Activated naive CD4-positive, alpha-beta T cell treated with Interleukin-2 at 50 U/mL for 16 hours (primary cell): Measurements from ENCODE around the gene RBL2.
"Not testable (repeated sequence)": the region's sequence is repeated elsewhere in the genome, so short reads cannot be mapped to it uniquely, and the experiment has no call there.

Experiments
- DNase-seq: peaks from one replicate; pipeline ENCODE4 v3.0.0-alpha.2; 2020

The RBL2 gene, protein sequence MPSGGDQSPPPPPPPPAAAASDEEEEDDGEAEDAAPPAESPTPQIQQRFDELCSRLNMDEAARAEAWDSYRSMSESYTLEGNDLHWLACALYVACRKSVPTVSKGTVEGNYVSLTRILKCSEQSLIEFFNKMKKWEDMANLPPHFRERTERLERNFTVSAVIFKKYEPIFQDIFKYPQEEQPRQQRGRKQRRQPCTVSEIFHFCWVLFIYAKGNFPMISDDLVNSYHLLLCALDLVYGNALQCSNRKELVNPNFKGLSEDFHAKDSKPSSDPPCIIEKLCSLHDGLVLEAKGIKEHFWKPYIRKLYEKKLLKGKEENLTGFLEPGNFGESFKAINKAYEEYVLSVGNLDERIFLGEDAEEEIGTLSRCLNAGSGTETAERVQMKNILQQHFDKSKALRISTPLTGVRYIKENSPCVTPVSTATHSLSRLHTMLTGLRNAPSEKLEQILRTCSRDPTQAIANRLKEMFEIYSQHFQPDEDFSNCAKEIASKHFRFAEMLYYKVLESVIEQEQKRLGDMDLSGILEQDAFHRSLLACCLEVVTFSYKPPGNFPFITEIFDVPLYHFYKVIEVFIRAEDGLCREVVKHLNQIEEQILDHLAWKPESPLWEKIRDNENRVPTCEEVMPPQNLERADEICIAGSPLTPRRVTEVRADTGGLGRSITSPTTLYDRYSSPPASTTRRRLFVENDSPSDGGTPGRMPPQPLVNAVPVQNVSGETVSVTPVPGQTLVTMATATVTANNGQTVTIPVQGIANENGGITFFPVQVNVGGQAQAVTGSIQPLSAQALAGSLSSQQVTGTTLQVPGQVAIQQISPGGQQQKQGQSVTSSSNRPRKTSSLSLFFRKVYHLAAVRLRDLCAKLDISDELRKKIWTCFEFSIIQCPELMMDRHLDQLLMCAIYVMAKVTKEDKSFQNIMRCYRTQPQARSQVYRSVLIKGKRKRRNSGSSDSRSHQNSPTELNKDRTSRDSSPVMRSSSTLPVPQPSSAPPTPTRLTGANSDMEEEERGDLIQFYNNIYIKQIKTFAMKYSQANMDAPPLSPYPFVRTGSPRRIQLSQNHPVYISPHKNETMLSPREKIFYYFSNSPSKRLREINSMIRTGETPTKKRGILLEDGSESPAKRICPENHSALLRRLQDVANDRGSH

DNA sequence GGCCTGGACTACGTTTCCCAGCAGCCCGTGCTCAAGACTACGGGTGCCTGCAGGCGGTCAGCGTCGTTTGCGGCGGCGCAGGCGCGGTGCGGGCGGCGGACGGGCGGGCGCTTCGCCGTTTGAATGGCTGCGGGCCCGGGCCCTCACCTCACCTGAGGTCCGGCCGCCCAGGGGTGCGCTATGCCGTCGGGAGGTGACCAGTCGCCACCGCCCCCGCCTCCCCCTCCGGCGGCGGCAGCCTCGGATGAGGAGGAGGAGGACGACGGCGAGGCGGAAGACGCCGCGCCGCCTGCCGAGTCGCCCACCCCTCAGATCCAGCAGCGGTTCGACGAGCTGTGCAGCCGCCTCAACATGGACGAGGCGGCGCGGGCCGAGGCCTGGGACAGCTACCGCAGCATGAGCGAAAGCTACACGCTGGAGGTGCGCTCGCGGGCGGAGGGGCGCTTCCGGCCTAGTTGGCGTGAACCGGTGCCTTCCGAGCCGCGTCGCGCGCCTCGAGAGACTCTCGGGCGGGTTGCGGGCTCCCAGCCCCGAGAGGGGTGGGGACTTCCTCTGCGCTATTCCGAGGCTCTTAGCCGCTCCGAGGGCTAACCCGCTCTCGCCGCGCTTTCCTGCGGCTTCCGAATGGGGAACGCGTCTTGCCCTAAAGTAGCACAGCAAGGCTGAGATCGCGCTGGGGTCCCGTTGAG is at the start of gene RBL2:
RBL2 (plus strand) TSS at position 95 of the 689 bp plus-strand sequence; CDS start at position 181, 86 bp downstream.
- peak; percentile 86 for DNase-seq

DNA sequence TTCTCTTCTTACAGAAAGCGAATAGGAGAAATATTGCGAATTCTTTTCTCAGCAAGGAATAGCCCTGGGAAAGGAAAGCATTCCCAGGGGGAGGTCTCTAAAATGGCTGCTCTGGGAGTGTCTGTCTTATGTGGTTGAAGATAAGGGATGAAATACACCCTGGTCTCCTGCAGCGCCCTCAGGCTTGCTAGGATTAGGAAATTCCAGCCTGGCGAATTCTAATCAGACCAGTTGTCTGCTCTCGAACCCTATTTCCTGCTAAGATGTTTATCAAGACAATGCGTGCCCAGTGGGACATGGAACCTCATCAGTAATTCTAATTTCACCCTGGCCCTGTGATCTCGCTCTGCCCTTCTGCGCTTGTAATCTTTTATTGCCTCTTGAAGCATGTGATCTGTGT is 49.7 kb upstream of the RBL2 start:
- DNase-seq, result not testable (repeated sequence)

DNA sequence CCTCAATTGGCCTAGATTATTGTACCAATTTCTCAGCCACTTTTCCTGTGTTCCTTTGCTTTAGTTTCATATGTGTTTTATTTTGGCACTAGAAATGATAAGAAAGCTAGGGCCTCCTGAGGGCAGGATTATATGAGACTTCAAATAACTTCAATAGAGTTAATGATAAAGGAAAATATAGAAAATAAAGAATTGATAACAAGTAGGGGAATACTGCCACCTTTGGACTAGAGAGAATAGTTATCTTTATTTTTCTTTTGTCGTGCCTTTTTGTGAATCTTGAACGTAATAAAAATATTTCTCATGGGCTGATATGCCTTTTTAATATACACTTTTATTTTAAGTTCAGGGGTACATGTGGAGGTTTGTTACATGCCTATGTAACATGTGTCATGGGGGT is 29.3 kb upstream of the RBL2 start:
- no peak for DNase-seq

DNA sequence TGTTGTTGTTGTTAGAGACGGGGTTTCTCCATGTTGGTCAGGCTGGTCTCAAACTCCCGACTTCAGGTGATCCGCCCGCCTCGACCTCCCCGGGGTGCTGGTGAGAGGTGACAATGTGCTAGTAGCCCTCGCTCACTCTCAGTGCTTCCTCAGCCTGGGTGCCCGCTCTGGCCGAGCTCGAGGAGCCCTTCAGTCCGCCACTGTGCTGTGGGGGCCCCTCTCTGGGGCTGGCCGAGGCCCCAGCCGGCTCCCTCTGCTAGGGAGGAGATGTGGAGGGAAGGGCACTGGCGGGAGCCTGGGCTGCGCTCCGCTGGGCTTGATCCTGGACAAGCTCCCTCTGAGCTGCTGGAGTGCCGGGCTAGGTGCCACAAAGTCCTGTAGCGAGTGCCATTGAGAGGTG is 21.7 kb upstream of the RBL2 start:
- no peak for DNase-seq

DNA sequence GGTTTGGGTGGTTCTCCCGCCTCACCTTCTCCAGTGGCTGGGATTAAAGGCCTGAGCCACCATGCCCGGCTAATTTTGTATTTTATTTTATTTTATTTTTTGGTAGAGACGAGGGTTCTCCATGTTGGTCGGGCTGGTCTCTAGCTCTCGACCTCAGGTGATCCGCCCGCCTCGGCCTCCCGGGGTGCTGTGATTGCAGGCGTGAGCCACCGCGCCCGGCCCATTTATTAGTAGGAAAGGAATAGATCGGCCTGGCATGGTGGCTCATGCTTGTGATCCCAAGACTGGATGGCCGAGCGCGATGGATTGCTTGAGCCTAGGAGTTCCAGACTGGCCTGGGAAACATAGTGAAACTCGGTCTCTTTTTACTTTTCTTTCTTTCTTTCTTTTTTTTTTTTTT is 20.4 kb upstream of the RBL2 start:
- no peak for DNase-seq

DNA sequence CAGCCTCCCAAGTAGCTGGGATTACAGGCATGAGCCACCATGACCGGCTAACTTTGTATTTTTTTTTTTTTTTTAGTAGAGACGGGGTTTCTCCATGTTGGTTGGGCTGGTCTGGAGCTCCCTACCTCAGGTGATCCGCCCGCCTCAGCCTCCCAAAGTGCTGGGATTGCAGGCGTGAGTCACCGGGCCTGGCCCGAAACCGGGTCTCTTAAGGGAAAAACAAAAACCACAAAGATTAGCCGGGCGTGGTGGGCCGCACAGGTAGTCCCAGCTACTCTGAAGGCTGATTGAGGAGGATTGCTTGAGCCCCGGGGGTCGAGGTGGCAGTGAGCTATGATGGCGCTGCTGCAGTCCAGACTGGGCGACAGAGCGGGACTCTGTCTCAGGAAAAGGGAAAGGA is 19.9 kb upstream of the RBL2 start:
- no peak for DNase-seq

DNA sequence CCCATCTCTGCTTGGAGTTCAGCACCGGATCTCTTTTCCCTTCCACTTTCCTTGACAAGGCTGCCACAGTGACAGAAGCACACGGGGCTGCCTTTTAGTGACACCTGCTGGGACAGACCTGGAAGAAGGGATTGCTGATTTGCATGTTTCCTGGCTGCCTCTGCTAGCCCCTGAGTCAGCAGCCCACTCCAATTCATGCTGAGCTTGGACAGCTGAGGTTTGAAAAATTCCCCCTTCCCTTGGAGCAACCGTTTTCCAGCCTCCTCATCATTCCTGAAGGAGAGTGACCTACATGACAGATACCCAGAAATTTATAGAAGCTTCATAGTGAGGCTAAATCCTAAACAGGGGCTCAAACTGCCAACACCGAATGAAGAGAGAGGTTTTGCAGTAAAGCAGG is 18.8 kb upstream of the RBL2 start:
- DNase-seq, result no peak

DNA sequence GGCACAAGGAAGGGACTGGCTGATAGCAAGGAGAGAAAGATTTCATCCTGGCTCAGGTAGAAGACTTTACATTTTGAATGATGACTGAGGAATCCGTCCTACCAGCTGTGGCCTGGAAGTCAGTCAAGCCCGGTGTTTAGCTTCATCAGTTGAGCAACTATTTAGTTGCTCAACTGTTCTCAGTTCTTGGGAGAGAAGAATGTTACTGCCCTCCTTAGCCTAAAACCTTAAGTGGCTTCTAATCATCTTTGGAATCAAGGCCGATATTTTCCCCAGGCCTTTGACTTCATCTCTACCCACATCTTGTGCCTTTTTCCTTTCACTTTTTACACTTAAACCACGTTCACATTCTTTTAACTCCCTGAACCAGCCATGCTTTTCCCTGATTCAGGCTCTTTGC is 17.3 kb upstream of the RBL2 start:
- no peak for DNase-seq

DNA sequence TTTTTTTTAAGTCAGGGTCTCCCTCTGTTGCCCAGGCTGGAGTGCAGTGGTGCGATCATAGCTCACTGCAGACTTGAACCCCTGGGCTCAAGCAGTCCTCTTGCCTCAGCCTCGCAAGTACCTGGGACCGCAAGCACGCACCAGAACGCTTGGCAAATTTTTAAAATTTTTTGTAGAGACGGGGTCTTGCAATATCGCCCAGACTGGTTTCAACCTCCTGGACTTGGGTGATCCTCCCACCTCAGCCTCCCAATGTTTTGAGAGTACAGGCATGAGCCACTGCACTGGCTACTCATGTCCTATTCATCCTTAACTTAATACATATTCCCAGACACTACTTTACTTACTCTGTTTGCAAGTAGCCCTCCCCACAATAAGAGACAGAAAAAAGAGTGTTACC is 16.3 kb upstream of the RBL2 start:
- no peak for DNase-seq

DNA sequence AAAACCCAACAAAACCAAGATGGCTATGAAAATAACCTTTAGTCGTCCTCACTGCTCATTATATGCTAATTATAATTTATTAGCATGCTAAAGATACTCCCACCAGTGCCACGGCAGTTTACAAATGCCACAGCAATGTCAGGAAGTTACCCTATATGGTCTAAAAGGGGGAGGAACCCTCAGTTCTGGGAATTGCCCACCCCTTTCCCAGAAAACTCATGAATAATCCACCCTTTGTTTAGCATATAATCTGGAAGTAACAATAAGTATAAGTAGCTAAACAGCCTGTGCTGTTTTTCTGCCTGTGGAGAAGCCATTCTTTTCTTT is 14.9 kb upstream of the RBL2 start:
- DNase-seq, result not testable (repeated sequence)

DNA sequence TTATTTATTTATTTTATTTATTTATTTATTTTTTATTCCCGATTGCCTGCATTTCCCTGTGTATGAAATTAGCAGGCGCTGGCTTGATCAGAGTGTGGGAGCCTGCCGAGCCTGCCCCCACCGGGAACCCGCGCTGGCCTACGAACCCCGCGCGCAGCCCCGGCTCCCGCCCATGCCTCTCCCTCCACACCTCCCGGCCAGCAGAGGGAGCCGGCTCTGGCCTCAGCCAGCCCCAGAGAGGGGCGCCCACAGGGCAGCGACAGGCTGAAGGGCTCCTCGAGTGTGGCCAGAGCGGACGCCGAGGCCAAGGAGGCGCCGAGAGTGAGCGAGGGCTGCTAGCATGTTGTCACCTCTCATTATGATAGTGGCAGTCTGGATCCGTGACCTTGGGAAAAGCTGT is 13.0 kb upstream of the RBL2 start:
- no peak for DNase-seq

DNA sequence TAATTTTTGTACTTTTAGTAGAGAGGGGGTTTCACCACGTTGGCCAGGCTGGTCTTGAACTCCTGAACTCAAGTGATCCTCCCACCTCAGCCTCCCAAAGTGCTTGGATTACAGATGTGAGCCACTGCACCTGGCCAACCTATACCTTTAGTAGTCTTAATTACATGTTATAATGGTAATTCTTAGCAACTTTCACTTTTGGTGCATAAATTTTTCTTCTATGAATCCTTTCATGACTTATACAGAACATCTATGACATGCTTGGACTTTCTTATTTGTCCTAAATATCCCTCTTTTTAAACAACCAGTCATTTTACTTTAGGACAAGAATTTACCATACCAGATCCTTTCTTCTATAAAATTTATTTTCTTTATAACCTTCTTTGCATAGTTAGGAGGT is 10.3 kb upstream of the RBL2 start:
- DNase-seq, result not testable (repeated sequence)

DNA sequence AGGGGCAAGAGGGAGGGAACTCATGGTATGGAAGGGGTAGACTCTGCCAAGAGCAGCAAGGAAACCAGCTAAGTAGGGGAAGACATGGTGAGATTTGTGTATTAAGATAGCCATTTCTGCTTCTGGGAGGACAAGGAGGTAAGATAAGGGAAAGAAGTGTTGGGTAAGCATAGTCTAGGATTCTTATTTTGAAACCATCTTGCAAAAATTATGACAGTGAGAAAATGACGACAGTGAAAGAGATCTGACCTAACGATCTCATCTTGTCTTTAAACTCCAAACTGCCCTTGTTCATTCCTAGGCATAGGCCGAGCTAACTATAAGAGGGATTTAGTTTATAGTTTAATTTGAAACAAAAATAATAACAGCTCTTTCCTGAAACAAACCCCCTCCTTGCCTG is 5.6 kb upstream of the RBL2 start:
- no peak for DNase-seq

DNA sequence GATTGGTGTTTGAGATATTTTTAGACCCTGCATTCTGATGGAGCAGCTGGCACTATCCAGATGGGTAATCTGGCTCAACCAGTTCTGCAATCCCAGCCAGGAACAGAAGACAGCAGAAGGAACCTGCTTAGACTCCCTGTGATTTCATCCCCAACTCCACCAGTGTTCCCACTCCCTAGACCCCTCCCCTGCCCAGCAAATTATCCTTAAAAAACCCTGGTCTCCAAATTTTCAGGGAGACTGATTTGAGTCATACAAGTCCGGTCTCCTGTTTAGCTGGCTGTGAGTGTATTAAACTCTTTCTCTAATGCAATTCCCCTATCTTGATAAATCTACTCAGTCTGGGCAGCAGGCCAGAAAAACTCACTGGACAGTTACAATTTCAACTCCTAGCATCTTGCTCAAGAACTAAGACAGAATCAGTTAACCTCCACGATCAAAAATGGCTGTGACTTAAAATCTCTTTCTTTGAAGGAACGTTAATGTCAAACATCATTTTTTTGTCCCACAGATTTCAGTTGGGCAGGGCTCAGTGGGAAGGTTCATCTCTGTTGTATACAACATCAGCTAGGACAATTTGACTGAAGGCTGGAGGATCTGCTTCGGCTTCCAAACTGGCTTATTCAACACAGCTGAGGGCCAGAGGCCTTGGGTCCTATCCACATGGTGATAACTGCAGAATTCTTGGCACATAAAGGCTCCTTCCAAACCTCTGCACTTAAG is 4.9 kb upstream of the RBL2 start:
- DNase-seq, result no peak

DNA sequence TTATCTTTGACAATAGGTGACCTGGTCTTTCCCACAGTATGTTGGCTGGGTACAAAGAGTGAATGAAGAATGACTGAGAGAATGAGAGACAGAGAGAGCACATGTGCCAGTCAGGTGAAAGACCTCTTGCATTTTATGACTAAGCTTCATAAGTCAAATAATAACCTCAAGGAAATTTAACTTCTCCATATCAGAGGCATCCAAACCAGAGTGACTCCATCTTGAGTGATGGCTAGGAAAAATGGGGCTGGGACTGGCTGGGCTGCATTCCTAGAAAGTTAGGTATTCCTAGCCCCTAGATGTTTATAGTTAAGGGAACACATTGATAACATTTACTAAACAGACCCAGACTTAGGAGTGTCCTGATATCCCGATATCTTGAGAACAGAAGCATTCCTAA is 3.9 kb upstream of the RBL2 start:
- no peak for DNase-seq

DNA sequence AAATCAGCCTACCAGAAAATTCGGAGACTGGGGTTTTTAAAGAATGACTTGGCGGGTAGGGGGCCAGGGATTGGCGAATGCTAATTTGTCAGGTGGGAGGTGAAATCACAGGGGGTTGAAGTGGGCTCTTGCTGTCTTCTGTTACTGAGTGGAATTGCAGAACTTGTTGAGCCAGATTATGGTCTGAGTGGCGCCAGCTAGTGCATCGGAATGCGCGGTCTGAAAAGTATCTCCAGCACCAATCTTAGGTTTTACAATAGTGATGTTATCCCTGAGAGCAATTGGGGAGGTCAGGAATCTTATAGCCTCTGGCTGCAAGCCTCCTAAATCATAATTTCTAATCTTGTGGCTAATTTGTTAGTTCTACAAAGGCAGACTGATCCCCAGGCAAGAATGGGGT is 762 bp upstream of the RBL2 start:
- DNase-seq, result no peak

DNA sequence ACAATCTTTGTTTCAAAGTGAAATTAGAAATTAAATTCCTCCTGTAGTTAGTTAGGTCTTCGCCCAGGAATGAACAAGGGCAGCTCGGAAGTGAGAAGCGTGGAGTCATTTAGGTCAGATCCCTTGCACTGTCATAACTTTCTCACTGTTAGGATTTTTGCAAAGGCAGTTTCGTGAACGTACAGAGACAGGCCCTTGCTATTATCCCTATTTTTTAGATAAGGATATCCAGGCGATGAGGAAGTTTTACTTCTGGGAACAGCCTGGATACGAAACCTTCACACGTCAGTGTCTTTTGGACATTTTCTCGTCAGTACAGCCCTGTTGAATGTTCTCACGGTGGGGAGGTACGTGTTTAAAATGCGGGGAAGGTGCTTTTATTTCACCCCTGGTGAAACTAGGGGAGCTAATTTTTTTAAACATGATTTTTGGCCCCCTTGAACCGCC is 318 bp upstream of the RBL2 start:
- DNase-seq, result no peak

DNA sequence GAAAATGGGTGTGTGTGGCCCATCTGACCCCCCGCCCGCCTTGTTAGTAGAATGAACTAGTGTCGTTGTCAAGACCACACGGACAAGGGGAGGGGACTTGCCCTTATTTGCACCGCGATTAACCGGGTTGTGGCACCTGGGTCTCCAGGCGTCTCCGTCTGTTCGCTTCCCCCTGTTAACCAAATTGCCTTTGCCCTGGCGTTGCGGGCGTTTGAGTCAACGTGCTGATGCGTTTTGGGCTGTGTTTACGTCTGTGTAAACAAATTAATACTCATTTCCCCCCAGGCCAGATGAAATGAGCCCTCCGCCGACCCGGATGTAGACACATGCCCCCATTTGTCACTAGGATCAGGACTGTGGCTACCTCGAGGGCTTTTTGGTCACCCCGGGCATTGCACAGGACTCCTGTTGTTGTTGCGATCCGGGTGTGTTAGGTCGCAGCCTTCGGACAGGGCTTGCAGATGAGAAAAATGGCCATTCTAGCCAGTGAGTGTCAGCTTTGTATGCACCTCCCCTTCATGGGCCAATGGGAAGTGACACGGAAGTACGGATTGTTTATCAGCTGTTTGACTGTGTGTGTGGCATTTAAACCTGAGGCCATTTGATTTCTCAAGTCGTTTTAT is 906 bp downstream of the RBL2 start:
- DNase-seq, result peak; percentile 60

DNA sequence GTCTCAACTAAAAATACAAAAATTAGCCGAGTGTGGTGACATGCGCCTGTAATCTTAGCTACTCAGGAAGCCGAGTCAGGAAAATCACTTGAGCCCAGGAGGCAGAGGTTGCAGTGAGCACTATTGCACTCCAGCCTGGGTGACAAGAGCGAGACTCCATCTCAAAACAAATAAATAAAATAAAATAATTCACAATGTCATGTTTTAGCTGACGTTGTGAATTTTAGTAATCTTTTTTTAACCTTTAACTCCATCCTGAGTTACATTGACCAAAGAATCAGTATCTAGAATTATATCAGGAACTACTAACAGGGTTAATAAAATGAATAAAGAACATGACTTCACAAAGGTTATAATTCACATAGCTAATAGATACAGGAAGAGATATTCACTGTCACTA is 5.9 kb downstream of the RBL2 start:
- no peak for DNase-seq

DNA sequence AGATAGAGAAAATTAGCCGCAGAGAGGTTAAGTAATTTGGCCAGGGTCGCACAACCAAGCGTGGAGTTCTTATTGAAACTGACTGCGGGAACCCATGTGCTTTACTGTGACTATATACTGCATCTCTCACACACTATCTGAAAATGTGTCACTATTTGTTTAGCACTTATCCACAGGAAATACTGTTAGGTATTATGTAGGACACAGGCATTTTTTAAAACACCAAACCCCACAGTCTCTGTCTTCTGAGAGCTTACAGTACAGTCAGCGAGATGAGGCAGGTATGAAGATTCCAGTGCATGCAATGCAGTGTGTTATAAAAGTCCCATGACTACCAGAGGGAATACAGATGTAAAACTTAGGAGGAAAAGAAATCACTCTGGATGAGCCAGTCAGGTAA is 11.3 kb downstream of the RBL2 start:
- DNase-seq, result no peak

DNA sequence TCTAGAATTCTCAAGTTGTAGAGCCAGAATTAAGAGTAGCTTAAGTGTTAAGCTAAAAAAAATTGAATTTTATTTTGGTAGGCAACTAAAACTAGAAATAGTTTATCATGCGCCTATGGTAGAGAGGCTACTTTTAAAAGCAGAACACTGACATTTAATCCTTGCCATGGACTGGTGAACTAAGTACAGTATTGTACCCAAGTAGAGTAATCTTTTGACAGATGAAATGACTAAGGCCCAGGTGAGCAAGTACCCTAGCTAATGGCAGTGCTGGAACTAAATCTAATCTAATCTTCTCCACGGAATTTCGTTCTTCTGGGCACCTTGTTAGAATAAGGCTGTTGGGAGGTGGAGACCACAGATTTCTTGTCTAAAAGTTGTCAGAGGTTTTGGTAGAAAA is 11.8 kb downstream of the RBL2 start:
- DNase-seq, result no peak
